Measurements from ENCODE around the gene ZNF865.
"Not testable (repeated sequence)": the region's sequence is repeated elsewhere in the genome, so short reads cannot be mapped to it uniquely, and the experiment has no call there.

ZNF865 gene

GRCh38 chr19:55605637-55606470 lies at the start of gene ZNF865:
Gene ZNF865 (plus strand): TSS chr19:55605647. CDS start chr19:55613619, 7,972 bp downstream.
- peak; percentile 80 for DNase-seq

DNA sequence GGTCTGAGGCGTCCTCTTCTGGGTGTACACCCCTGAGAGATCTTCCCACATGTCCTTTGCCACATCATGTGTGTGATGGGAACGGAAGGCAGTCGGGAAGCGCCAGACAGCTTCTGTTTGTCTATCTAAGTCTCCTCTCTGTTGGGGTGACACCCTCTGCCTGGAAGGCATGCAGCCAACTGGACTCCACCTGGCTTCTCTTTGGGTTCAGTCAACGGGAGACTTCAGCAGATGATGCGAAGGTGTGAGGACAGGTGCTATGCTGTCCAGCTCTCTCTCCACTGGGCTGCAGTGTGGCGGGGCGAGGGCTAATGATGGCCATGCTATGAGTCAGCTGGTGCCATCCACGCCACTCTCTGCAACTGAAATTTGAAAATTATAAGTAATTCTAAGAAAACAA lies 45.8 kb upstream of the ZNF865 start:
- DNase-seq = no peak

- DNase-seq = no peak
Measured at GRCh38 chr19:55563261-55563690, 42.2 kb upstream of the ZNF865 start.

- DNase-seq = no peak
Measured at GRCh38 chr19:55566823-55567222, 38.6 kb upstream of the ZNF865 start.

DNA sequence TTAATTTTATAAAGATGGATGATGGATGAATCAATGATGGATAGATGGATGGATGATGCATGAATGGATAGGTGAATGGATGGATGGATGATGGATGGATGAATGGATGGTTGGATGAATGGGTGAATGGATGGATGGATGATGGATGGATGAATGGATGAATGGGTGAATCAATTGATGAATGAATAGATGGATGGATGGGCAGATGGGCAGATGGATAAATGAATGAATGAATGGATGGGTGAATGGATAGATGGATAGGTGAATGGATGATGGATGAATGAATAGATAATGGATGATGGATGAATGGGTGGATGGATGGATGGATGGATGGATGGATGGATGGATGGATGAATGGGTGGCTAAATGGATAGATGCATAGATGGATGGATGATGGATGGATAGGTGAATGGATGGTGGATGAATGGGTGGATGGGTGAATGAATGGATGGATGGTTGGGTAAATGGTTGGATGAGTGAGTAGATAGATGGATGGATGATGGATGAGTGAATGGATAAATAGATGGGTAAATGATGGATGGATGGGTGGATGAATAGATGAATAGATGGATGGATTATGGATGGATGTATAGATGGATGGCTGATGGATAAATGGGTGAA lies 37.6 kb upstream of the ZNF865 start:
- DNase-seq = no peak

GRCh38 chr19:55569477-55569876 lies 36.0 kb upstream of the ZNF865 start:
- not testable (repeated sequence) for DNase-seq

- DNase-seq = not testable (repeated sequence)
Measured at GRCh38 chr19:55573929-55574328, 31.5 kb upstream of the ZNF865 start.

- no peak for DNase-seq
Measured at GRCh38 chr19:55576746-55577145, 28.7 kb upstream of the ZNF865 start.

GRCh38 chr19:55578031-55578760 lies 27.3 kb upstream of the ZNF865 start:
- DNase-seq = no peak

- DNase-seq = no peak
Measured at GRCh38 chr19:55578761-55579747, 26.4 kb upstream of the ZNF865 start.

- DNase-seq = no peak
Measured at GRCh38 chr19:55579766-55580621, 25.5 kb upstream of the ZNF865 start.

- peak; percentile 89 for DNase-seq
Measured at GRCh38 chr19:55580628-55581144, 24.8 kb upstream of the ZNF865 start, which contains the start of gene ZNF579. Gene ZNF579 (minus strand): TSS chr19:55580848. CDS start chr19:55579639, 1,209 bp downstream.

GRCh38 chr19:55581145-55581822 lies 24.2 kb upstream of the ZNF865 start:
- DNase-seq = no peak

- no peak for DNase-seq
Measured at GRCh38 chr19:55581823-55582223, 23.6 kb upstream of the ZNF865 start.

DNA sequence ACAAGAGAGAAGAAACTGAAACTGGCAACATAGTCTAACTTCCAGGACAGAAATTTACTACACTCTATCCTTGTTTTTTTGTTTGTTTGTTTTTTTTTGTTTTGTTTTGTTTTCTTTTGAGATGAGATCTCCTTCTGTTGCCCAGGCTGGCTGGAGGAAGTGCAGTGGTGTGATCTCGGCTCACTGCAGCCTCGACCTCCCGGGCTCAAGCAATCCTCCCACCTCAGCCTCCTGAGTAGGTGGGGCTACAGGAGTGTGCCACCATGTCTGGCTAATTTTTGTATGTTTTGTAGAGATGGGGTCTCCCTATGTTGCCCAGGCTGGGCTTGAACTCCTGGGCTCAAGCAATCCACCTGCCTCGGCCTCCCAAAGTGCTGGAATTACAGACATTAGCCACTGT lies 23.2 kb upstream of the ZNF865 start:
- DNase-seq = not testable (repeated sequence)

DNA sequence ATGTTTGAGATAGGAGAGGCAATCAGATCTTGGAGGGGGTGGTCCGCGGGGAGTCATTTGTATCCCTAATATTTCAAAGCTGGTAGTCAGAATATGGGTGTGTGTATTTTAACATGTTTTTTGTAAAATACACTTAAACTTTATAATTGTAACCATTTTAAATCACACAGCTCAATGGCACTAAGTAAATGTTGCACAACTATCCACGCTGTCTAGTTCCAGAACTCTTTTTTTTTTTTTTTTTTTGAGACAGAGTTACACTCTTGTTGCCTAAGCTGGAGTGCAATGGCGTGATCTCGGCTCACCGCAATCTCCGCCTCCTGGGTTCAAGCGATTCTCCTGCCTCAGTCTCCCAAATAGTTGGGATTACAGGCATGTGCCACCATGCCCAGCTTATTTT lies 21.6 kb upstream of the ZNF865 start:
- not testable (repeated sequence) for DNase-seq

GRCh38 chr19:55584871-55585270 lies 20.6 kb upstream of the ZNF865 start:
- DNase-seq = no peak

DNA sequence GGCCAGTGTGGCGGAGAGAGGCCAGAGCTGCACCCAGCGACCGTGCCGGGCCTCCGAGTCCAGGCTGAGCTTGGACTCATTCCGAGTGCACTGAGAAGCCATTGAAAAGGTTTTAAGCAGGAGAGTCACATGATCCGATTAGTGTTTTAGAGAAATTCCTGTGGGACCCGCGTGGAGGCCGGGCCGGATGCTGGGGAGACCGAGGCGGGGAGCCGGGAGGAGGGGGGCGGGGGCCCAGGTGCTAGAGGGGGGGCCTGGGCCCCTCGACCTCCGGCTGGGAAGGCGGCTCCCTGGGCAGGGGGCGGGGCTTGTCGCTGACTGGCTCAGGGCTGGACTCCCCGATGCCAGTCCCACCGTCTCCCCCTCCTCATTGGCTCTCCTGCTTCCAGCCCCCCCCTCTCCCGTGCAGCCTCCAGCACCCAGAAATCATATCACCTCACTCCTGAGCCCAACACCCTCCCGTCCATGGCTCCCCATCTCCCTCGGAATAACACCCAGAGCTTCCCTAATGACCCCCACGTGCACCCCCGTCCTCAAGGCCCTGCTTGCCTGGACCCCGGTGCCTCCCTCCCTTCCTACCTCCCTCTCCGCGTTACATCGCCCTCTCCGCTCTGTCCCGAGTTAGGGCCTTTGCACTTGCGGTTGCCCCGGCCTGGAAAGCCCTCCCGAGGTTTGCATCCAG lies 19.6 kb upstream of the ZNF865 start:
- DNase-seq = peak; percentile 72

DNA sequence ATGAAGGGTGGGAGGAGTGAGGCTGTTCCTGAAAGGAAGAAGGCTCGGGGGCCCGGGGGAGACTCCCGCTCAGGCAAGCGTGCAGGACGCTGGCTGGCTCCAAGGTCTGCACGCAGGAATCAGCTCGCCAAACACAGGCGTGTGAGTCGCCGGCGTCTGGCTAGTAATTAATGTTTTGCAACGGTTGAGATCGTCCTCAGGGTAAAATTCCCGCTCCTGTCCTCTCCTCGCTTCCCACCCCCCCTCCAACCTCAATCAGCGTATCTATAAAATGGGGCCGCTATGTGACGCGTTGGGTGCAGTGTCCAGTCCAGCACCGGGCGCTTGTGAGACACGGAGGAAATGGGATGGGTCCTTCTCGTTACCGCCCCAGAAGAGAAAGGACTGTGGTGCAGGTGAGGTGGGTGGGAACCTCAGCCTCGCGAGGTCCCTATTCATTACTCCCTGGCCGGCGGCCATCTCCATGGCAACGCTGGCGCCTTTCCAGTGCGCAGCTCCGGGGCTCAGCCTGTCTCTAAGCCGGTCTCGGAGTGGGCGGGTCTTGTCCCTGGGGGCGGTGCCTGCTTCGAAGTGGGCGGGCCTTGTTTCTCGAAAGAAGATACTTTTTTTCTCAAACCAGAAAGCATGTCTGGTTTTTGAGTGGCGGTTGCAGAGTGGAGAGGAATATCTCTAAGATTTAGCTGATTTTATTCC lies 18.3 kb upstream of the ZNF865 start:
- DNase-seq = peak; percentile 98

Measured in activated CD8-positive, alpha-beta memory T cell treated with anti-CD3 and anti-CD28 coated beads, Interleukin-2, amount 50 U/mL, for 48 hours (primary cell).